ENCODE measurements around the gene DNTT. TPM values are rescaled to one million over a fixed set of nuclear protein-coding genes. Genes with fewer than 3 reads are reported as not detected.

Gene DNTT
- not detected for total RNA-seq

GRCh38 chr10:96304230-96304629, at the start of gene DNTT:
TSS of gene DNTT (plus strand) at chr10:96304434. CDS start at chr10:96304498, 64 bp downstream.
- no peak for DNase-seq (ENCODE audit: low spot score in 2 of 2)
- no peak for FAIRE-seq

GRCh38 chr10:96254976-96255375, 49.3 kb upstream of the DNTT start:
- FAIRE-seq (no peak), DNase-seq (ENCODE audit: low spot score in 2 of 2) (no peak)

GRCh38 chr10:96255549-96256333, 48.5 kb upstream of the DNTT start:
- no peak for DNase-seq (ENCODE audit: low spot score in 2 of 2)
- FAIRE-seq: no peak

GRCh38 chr10:96257944-96258343, 46.3 kb upstream of the DNTT start:
- DNase-seq (ENCODE audit: low spot score in 2 of 2): no peak
- FAIRE-seq: no peak

DNA sequence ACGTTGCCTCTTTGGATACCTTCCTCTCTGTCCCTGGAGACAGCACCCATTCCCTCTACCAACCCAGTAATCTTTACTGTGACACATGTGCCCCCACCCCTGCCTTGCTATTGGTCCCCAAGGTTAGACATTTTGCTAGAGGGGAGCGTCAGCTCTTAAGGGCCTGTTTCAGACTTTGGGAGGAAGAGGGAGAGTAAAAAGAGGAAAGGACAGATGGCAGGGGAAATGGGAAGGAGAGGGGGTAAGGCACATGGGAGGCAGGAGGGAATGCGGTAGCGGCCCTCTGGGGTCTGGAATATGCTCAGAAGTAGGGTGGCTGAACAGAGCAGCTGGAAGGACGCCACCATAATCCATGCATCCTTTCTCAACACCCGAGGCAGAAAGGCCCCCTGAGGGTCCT, 45.1 kb upstream of the DNTT start:
- no peak for DNase-seq (ENCODE audit: low spot score in 2 of 2)
- no peak for FAIRE-seq

DNA sequence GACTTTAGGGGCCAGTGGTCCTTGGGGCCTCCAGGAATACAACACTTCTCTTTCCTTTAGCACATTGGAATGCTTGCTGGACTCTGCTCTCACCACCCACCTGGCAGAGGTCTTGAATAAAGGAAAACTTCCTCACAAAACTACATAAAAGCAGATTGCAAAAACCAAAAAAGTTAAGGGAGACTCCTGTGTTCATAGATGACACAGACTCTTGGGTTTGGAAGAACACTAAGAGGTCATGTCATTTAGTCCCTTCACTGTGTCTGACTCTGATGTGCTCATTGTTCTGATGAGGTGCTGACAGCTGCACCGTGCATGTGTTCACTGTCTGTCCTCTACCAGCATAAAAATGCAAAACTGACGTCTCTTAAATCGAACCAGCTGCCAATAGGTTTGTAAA, 44.2 kb upstream of the DNTT start:
- FAIRE-seq (no peak), DNase-seq (ENCODE audit: low spot score in 2 of 2) (no peak)

DNA sequence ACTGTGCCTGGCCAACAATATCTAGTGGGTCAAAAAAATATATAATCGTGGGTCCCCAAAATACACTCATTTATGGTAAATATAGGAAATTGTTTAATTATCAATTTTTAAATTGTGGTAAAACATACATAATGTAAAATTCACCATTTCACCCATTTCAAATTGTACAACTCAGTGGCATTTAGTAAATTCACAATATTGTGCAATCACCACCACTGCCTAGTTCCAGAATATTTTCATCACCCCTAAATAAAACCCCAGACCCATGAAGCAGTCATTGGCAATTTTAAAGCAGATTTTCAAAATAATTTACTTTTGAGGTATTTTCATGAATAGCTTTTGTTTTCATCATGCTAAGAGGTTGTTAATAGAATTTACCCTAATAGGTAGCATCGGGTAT, 43.1 kb upstream of the DNTT start:
- no peak for DNase-seq (ENCODE audit: low spot score in 2 of 2)
- no peak for FAIRE-seq

GRCh38 chr10:96261930-96262329, 42.3 kb upstream of the DNTT start:
- DNase-seq (ENCODE audit: low spot score in 2 of 2) (no peak), FAIRE-seq (no peak)

GRCh38 chr10:96263176-96263575, 41.1 kb upstream of the DNTT start:
- FAIRE-seq: no peak
- no peak for DNase-seq (ENCODE audit: low spot score in 2 of 2)

- FAIRE-seq (no peak), DNase-seq (ENCODE audit: low spot score in 2 of 2) (no peak)
These were observed 40.6 kb upstream of the DNTT start for GRCh38 chr10:96263669-96264068.

DNA sequence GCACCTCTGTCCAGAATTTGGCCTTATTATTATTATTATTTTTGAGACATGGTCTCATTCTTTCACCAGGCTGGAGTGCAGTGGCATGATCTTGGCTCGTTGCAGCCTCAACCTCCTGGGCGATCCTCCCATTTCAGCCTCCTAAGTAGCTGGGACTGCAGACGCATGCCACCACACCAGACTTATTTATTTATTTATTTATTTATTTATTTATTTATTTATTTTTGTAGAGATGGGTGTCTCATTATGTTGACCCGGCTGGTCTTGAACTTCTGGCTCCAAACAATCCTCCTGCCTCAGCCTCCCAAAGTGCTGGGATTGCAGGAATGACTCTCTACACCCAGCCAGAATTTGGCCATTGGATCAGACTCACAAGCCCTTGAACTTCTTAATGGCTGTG, 39.3 kb upstream of the DNTT start:
- no peak for FAIRE-seq
- DNase-seq (ENCODE audit: low spot score in 2 of 2): no peak

- DNase-seq (ENCODE audit: low spot score in 2 of 2): no peak
- no peak for FAIRE-seq
These were observed 38.0 kb upstream of the DNTT start for GRCh38 chr10:96266118-96266770.

GRCh38 chr10:96267234-96267705, 37.0 kb upstream of the DNTT start:
- DNase-seq (ENCODE audit: low spot score in 2 of 2) (no peak), FAIRE-seq (no peak)

DNA sequence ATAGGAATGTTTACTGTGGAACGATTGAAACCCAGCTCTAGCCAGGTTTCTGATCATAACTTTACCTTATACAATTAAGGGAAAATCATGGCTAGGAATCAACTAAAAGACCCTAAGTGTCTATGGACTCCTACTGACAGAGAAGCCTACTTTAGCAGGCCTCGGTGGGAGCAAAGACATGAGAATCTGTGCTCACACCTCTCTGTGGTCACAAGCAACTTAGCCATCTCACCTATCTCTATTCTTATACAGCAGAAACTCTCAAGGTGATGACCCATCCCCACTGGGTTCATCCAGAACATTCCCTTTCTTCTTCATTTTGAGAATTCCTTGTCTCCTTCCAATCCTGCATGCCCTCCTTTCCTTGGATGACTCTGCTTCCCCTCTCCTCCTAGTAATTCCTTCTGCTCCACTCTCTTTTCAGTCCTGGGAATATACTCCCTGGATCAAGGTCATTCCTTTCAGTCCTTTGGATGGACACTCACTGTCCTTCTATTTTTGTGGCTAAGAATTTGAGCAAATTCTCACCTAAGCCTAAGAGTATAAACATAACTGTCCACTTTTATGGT, 35.8 kb upstream of the DNTT start:
- FAIRE-seq: no peak

DNA sequence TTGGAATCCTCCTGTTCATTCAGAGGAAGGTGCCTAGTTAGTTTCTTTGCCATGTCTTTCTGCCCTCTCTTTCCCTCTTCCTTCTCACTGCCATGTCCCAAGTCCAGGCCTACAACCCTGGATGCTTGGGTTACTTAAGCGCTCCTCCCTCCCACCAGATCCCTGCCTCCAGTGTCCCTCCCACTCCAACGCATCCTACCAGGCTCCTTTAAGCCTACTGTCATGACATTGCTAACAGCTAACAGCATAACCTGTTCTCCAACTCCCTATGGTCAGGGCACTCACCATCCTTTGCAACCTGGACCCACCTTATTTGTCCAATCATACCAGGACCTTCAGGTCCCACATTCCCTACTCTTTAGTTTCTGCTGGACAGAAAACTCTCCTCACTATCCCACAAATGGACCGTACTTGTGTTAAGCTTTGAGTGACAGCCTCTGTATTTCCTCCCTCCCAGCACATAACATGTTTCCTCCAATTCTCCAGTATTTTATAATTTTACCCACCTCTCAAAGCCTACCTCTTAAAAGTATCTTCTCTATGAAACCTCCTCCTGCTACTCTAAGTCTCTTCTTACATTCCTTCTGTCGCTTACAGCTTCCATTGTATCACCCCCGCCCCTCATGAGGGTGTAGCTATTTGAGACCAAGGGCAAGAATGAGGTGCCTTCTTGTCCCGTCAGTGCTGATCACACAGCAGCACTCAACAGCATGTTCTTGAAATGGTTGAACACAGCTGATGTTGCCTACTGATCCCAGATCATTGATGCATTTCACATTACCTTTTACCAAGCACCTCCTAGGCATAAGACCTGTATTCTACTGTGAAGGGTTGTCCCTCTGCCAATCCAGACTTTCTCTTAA, 34.6 kb upstream of the DNTT start:
- DNase-seq (ENCODE audit: low spot score in 2 of 2) (no peak), FAIRE-seq (no peak)

More for the DNA sequence above, 35.8 kb upstream of the DNTT start:
- no peak for DNase-seq (ENCODE audit: low spot score in 2 of 2)

- no peak for DNase-seq (ENCODE audit: low spot score in 2 of 2)
- FAIRE-seq: no peak
These were observed 33.7 kb upstream of the DNTT start for GRCh38 chr10:96270571-96270970.

DNA sequence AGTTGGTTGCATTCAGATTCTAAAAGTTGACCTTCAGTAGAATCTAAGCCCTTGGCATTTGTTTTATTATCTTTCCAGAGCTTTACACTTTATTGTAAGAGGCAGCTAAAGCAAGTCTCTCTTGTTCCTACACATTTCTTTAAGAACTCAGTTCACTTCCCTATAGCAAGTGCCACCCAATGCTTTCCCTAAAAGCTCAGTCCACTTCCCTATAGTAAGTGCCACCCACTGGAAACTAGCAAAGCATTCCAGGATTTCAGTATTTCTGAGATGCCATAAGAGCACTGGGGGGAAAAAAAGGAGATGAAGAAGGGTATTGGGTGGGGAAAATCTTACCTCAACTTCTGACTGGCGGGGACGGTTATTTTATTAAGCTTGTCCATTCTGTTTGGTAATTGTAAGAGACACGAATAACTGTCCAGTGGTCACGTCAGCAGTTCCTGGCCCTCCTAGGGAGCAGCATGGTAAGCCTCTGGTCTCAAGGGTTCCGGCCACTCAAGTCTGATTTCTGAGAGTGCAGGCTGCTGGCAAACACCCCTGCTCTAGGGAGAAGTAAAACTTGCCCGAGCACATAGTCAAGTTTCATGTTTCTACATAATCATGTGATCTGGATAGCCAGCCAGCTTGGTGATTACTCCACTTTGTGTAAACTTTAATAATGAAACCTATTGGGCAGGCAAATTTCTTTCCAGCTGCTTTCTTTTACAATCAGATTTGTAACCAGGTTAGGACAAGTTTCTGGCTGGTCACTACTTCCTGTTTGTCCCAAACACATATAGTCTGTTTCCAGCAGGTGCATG, 33.0 kb upstream of the DNTT start, which contains the start of gene BLNK:
Gene BLNK (minus strand): TSS at position 554 of the 800 bp plus-strand sequence. CDS start 171 bp downstream, at position 383.
- FAIRE-seq (no peak), DNase-seq (ENCODE audit: low spot score in 2 of 2) (peak in 1 of 2 donors; percentile 7)

GRCh38 chr10:96272316-96273280, 31.6 kb upstream of the DNTT start:
- no peak for DNase-seq (ENCODE audit: low spot score in 2 of 2)
- FAIRE-seq: no peak
